GM23338 (cell line): ENCODE results near the gene GNB1. TPM values are rescaled to one million over a fixed set of nuclear protein-coding genes. Genes with fewer than 3 reads are reported as not detected.

ENCODE experiments used
- ATAC-seq: fragments of 200-7000 bp; cut with Tn5 transposase; 3 replicates; pipeline ENCODE4 v1.9.1; 2020
- DNase-seq: peaks from one replicate; pipeline ENCODE4 v3.0.0-alpha.2; 2015; ENCODE audit warnings: low spot score
- H2AFZ ChIP-seq: fragments of 200-600 bp; sonication (generic); 2 replicates; pipeline ENCODE4 v1.8.0; 2016; ENCODE audit warnings: antibody characterized with exemption, mild to moderate bottlenecking, moderate library complexity
- H3F3A ChIP-seq: fragments of 200-600 bp; sonication (generic); replicated peaks from 2 replicates; pipeline ENCODE4 v1.8.0; 2017; ENCODE audit warnings: antibody characterized with exemption, mixed run types, low read depth
- H3K27ac ChIP-seq: fragments of 200-600 bp; sonication (generic); 2 replicates; pipeline ENCODE4 v1.6.1; 2016; ENCODE audit warnings: low read depth
- H3K27me3 ChIP-seq: fragments of 200-600 bp; sonication (generic); 2 replicates; pipeline ENCODE4 v1.8.0; 2016; ENCODE audit warnings: mild to moderate bottlenecking, mixed run types, moderate library complexity; ENCODE audit not compliant: insufficient read depth
- H3K36me3 ChIP-seq: fragments of 200-600 bp; sonication (generic); 2 replicates; pipeline ENCODE4 v1.8.0; 2016; ENCODE audit warnings: mild to moderate bottlenecking; ENCODE audit not compliant: insufficient read depth
- H3K4me1 ChIP-seq: fragments of 200-600 bp; sonication (generic); 2 replicates; pipeline ENCODE4 v1.8.0; 2016; ENCODE audit warnings: mild to moderate bottlenecking, moderate library complexity; ENCODE audit not compliant: insufficient read depth
- H3K4me2 ChIP-seq: fragments of 200-600 bp; sonication (generic); 2 replicates; pipeline ENCODE4 v1.7.1; 2017; ENCODE audit warnings: mixed run types
- H3K4me3 ChIP-seq: fragments of 200-600 bp; sonication (generic); 2 replicates; pipeline ENCODE4 v1.6.1; 2016; ENCODE audit warnings: mixed run types
- H3K79me2 ChIP-seq: fragments of 200-600 bp; sonication (generic); replicated peaks from 2 replicates; pipeline ENCODE4 v1.8.0; 2017; ENCODE audit warnings: mild to moderate bottlenecking; ENCODE audit not compliant: insufficient read depth
- H3K9me2 ChIP-seq: fragments of 200-600 bp; sonication (generic); 2 replicates; pipeline ENCODE4 v1.8.0; 2017; ENCODE audit not compliant: insufficient read depth
- H4K20me1 ChIP-seq: fragments of 200-600 bp; sonication (generic); replicated peaks from 2 replicates; pipeline ENCODE4 v1.8.0; 2017; ENCODE audit warnings: mild to moderate bottlenecking; ENCODE audit not compliant: insufficient read depth
- H3K27ac Mint-ChIP-seq: 2 replicates; pipeline ENCODE4 v1.8.0; 2020; ENCODE audit warnings: inconsistent platforms, mild to moderate bottlenecking, moderate library complexity, mixed read lengths
- H3K27me3 Mint-ChIP-seq: 3 replicates; pipeline ENCODE4 v1.8.0; 2022; ENCODE audit warnings: low read depth, mild to moderate bottlenecking, moderate library complexity, mixed read lengths, inconsistent platforms; ENCODE audit not compliant: insufficient read depth, poor library complexity
- H3K36me3 Mint-ChIP-seq: 3 replicates; pipeline ENCODE4 v1.8.0; 2021; ENCODE audit warnings: low read depth, mild to moderate bottlenecking, inconsistent platforms, moderate library complexity, mixed read lengths
- H3K4me1 Mint-ChIP-seq: 3 replicates; pipeline ENCODE4 v1.8.0; 2020; ENCODE audit warnings: mild to moderate bottlenecking, inconsistent platforms, mixed read lengths
- H3K4me3 Mint-ChIP-seq: 3 replicates; pipeline ENCODE4 v1.8.0; 2021; ENCODE audit warnings: moderate library complexity, mild to moderate bottlenecking, inconsistent platforms, mixed read lengths
- H3K9me3 Mint-ChIP-seq: 3 replicates; pipeline ENCODE4 v1.8.0; 2020; ENCODE audit warnings: moderate library complexity, mild to moderate bottlenecking, inconsistent platforms, mixed read lengths
- CREB1 ChIP-seq: fragments of 250-450 bp; sonication (Bioruptor Pico); IDR thresholded peaks from 2 replicates; pipeline ENCODE4 v1.5.0; 2020; ENCODE audit warnings: low read depth, mild to moderate bottlenecking, moderate library complexity
- EZH2 ChIP-seq: fragments of 200-600 bp; sonication (generic); IDR thresholded peaks from one replicate; pipeline ENCODE4 v1.8.0; 2017; ENCODE audit warnings: antibody characterized with exemption, mild to moderate bottlenecking, low read depth; ENCODE audit not compliant: unreplicated experiment
- EZH2phosphoT487 ChIP-seq: fragments of 200-600 bp; sonication (generic); IDR thresholded peaks from one replicate; pipeline ENCODE4 v1.8.1; 2018; ENCODE audit warnings: antibody characterized with exemption; ENCODE audit not compliant: unreplicated experiment
- JUNB ChIP-seq: IDR thresholded peaks from one replicate; pipeline ENCODE4 v1.6.1; 2016; ENCODE audit warnings: antibody characterized with exemption; ENCODE audit not compliant: unreplicated experiment
- NANOG ChIP-seq: IDR thresholded peaks from 2 replicates; pipeline ENCODE4 v1.6.1; 2016; ENCODE audit warnings: antibody characterized with exemption, borderline replicate concordance
- POLR2AphosphoS5 ChIP-seq: IDR thresholded peaks from 2 replicates; pipeline ENCODE4 v1.6.1; 2016; ENCODE audit warnings: antibody characterized with exemption, low read depth
- STAT1 ChIP-seq: IDR thresholded peaks from one replicate; pipeline ENCODE4 v1.6.1; 2016; ENCODE audit warnings: antibody characterized with exemption; ENCODE audit not compliant: unreplicated experiment
- ZNF114 ChIP-seq: fragments of 250-450 bp; sonication (Bioruptor Pico); IDR thresholded peaks from 2 replicates; pipeline ENCODE4 v1.5.0; 2020; ENCODE audit warnings: mild to moderate bottlenecking, moderate library complexity
- ZNF331 ChIP-seq: fragments of 250-450 bp; sonication (Bioruptor Pico); IDR thresholded peaks from 2 replicates; pipeline ENCODE4 v1.5.0; 2020; ENCODE audit warnings: low read depth, mild to moderate bottlenecking, moderate library complexity
- ZNF462 ChIP-seq: fragments of 250-450 bp; sonication (Bioruptor Pico); IDR thresholded peaks from 2 replicates; pipeline ENCODE4 v1.5.0; 2020; ENCODE audit warnings: mild to moderate bottlenecking, moderate library complexity
- polyA plus RNA-seq: library from polyadenylated mRNA; unstranded; fragments of >200 nt; fragmentation: Nextera tagmentation; extraction: Ambion mirVana; gene quantifications from 2 replicates; pipeline ENCODE4 v1.2.1, GENCODE V29; 2016
- total RNA-seq: library from RNA; depleted of rRNA; stranded (reverse); fragments of >200 nt; shearing (Covaris generic); gene quantifications from 2 replicates; pipeline ENCODE4 v1.2.3, GENCODE V29; 2014
- TF ChIP-seq, protein P1 (sequence below): IDR thresholded peaks from one replicate; pipeline ENCODE4 v1.6.1; 2018; ENCODE audit warnings: antibody characterized with exemption; ENCODE audit not compliant: unreplicated experiment
- TF ChIP-seq, protein P2 (sequence below): IDR thresholded peaks from 2 replicates; pipeline ENCODE4 v1.6.1; 2016; ENCODE audit warnings: antibody characterized with exemption
- TF ChIP-seq, protein P3 (sequence below), 2 experiments: fragments of 200-600 bp in 1 of 2; sonication (generic) in 1 of 2; conservative IDR thresholded peaks; 2 replicates each; pipeline versions ENCODE4 v1.5.1 to v1.6.1; 2016 to 2017; ENCODE audit warnings: antibody characterized with exemption in 2 of 2, low read depth in 2 of 2, mild to moderate bottlenecking in 2 of 2, moderate library complexity in 1 of 2

GNB1 gene
- total and polyA plus RNA-seq, 2 experiments from 2014 or later, result 65.4 to 138 TPM

DNA sequence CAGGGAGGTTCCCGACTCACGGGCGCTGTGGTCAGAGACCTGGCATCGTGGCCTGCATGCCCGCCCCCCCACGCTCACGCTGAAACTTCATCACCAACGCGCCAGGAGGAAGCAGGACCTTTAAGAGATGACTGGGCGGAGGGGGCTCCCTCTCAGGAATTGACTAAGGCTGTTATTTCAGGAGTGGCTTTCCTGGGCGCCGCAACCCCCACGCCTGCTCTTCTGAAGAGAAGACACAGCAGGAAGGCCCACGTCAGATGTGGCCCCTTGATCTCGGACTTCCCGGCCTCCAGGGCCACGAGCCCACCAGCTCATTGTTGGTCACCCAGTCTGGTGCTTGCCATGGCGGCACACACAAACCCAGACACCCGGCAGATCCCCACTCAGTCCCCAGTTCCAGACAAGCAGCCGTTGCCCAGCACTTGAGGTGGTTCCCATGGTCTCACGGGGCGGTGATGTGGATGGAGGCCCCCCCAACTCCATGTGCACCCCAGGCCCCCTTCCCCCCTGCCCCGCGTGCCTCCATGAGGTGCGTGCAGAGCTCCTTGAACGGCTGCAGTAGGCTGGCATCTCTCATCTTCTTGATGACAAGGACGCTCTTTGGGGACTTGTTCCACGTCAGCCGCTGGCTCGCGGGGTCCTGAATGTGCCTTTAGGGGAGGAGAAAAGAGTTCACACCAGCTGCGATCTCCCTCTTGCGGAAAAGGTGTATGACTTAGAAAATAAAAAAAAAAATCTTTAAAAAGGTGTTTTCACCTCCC lies 134.0 kb downstream of the GNB1 start:
- Histone ChIP-seq H3F3A (peaks cover 15% of the 10 kb centered on the region; the same call in 1 of the 2 replicates), H3K4me3 (no peak overlapping the region), H3K27ac (no peak overlapping the region), H3K27me3 (no peaks in the 10 kb centered on the region), H3K79me2 (peaks cover 26% of the 10 kb centered on the region), H3K9me2 (no peaks in the 10 kb centered on the region), H3K36me3 (peaks cover 16% of the 10 kb centered on the region; the same call in 1 of the 2 replicates), H4K20me1 (peaks cover 9% of the 10 kb centered on the region; the same call in 1 of the 2 replicates), H3K4me1 (no peaks in the 10 kb centered on the region), H3K4me2 (no peak overlapping the region), H2AFZ (no peak overlapping the region)
- DNase-seq (no peak), ATAC-seq (no peak)
- H3K27ac Mint-ChIP-seq, result no peak overlapping the region
- H3K9me3 Mint-ChIP-seq, result no peaks in the 10 kb centered on the region
- H3K4me3 Mint-ChIP-seq, result no peak overlapping the region
- peaks cover 3% of the 10 kb centered on the region; the same call in 2 of the 3 replicates for H3K4me1 Mint-ChIP-seq
- peaks cover 17% of the 10 kb centered on the region for H3K27me3 Mint-ChIP-seq
- peaks cover 72% of the 10 kb centered on the region for H3K36me3 Mint-ChIP-seq
- TF ChIP-seq POLR2AphosphoS5, result no peak
- TF ChIP-seq, protein P1, sequence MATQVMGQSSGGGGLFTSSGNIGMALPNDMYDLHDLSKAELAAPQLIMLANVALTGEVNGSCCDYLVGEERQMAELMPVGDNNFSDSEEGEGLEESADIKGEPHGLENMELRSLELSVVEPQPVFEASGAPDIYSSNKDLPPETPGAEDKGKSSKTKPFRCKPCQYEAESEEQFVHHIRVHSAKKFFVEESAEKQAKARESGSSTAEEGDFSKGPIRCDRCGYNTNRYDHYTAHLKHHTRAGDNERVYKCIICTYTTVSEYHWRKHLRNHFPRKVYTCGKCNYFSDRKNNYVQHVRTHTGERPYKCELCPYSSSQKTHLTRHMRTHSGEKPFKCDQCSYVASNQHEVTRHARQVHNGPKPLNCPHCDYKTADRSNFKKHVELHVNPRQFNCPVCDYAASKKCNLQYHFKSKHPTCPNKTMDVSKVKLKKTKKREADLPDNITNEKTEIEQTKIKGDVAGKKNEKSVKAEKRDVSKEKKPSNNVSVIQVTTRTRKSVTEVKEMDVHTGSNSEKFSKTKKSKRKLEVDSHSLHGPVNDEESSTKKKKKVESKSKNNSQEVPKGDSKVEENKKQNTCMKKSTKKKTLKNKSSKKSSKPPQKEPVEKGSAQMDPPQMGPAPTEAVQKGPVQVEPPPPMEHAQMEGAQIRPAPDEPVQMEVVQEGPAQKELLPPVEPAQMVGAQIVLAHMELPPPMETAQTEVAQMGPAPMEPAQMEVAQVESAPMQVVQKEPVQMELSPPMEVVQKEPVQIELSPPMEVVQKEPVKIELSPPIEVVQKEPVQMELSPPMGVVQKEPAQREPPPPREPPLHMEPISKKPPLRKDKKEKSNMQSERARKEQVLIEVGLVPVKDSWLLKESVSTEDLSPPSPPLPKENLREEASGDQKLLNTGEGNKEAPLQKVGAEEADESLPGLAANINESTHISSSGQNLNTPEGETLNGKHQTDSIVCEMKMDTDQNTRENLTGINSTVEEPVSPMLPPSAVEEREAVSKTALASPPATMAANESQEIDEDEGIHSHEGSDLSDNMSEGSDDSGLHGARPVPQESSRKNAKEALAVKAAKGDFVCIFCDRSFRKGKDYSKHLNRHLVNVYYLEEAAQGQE, result no peak
- no peak for TF ChIP-seq ZNF462 (CRISPR knock-in tag)
- TF ChIP-seq STAT1, result no peak
- no peak for TF ChIP-seq ZNF114 (CRISPR knock-in tag)
- no peak for TF ChIP-seq EZH2
- TF ChIP-seq, protein P2, sequence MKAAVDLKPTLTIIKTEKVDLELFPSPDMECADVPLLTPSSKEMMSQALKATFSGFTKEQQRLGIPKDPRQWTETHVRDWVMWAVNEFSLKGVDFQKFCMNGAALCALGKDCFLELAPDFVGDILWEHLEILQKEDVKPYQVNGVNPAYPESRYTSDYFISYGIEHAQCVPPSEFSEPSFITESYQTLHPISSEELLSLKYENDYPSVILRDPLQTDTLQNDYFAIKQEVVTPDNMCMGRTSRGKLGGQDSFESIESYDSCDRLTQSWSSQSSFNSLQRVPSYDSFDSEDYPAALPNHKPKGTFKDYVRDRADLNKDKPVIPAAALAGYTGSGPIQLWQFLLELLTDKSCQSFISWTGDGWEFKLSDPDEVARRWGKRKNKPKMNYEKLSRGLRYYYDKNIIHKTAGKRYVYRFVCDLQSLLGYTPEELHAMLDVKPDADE, result no peak
- no peak for TF ChIP-seq EZH2phosphoT487
- TF ChIP-seq ZNF331 (CRISPR knock-in tag), result no peak
- TF ChIP-seq JUNB, result no peak
- TF ChIP-seq, protein P3, sequence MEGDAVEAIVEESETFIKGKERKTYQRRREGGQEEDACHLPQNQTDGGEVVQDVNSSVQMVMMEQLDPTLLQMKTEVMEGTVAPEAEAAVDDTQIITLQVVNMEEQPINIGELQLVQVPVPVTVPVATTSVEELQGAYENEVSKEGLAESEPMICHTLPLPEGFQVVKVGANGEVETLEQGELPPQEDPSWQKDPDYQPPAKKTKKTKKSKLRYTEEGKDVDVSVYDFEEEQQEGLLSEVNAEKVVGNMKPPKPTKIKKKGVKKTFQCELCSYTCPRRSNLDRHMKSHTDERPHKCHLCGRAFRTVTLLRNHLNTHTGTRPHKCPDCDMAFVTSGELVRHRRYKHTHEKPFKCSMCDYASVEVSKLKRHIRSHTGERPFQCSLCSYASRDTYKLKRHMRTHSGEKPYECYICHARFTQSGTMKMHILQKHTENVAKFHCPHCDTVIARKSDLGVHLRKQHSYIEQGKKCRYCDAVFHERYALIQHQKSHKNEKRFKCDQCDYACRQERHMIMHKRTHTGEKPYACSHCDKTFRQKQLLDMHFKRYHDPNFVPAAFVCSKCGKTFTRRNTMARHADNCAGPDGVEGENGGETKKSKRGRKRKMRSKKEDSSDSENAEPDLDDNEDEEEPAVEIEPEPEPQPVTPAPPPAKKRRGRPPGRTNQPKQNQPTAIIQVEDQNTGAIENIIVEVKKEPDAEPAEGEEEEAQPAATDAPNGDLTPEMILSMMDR (conservative IDR thresholded peaks at IDR 0.05; ENCODE audit: low read depth in 2 of 2), result no peak
- no peak for TF ChIP-seq CREB1 (CRISPR knock-in tag)
- TF ChIP-seq NANOG, result no peak
